GM12865 (cell line): Measurements from ENCODE around the gene SDR39U1.
"Not testable (repeated sequence)": the region's sequence is repeated elsewhere in the genome, so short reads cannot be mapped to it uniquely, and the experiment has no call there.

Source experiments
- DNase-seq: peaks from one replicate; pipeline ENCODE4 v3.0.0; 2010; ENCODE audit warnings: low read depth
- H3K4me3 ChIP-seq: 2 replicates; pipeline ENCODE4 v1.5.1; 2011; ENCODE audit warnings: mild to moderate bottlenecking, low read depth, low read length, control low read depth
- TF ChIP-seq, protein P1 (sequence below): IDR thresholded peaks from 2 replicates; pipeline ENCODE4 v1.5.1; 2011; ENCODE audit warnings: low read length, control low read depth, low read depth, inconsistent platforms; ENCODE audit not compliant: insufficient read depth; ENCODE audit errors: missing control alignments

SDR39U1 gene

DNA sequence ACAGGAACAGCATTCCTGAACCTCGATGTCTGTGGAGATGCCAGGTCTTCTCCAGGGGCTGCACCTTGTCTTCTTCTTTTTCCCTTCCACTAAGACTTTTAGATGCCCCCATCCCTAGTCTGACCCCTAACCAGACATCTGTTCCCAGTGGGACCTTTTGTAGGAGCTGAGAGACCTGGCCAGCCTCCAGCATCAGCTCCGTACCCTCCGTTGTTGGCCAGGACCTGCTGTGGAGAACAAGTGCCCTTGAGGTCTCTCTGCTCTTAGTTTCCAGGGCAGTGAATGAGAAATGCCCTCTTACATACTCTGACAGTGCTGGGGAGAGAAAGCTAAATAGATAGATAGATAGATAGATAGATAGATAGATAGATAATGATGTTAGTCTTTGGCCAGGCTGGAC, 16.8 kb upstream of the SDR39U1 start:
- TF ChIP-seq, protein P1, sequence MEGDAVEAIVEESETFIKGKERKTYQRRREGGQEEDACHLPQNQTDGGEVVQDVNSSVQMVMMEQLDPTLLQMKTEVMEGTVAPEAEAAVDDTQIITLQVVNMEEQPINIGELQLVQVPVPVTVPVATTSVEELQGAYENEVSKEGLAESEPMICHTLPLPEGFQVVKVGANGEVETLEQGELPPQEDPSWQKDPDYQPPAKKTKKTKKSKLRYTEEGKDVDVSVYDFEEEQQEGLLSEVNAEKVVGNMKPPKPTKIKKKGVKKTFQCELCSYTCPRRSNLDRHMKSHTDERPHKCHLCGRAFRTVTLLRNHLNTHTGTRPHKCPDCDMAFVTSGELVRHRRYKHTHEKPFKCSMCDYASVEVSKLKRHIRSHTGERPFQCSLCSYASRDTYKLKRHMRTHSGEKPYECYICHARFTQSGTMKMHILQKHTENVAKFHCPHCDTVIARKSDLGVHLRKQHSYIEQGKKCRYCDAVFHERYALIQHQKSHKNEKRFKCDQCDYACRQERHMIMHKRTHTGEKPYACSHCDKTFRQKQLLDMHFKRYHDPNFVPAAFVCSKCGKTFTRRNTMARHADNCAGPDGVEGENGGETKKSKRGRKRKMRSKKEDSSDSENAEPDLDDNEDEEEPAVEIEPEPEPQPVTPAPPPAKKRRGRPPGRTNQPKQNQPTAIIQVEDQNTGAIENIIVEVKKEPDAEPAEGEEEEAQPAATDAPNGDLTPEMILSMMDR = no peak
- H3K4me3 ChIP-seq = no peak overlapping the region
- no peak for DNase-seq

DNA sequence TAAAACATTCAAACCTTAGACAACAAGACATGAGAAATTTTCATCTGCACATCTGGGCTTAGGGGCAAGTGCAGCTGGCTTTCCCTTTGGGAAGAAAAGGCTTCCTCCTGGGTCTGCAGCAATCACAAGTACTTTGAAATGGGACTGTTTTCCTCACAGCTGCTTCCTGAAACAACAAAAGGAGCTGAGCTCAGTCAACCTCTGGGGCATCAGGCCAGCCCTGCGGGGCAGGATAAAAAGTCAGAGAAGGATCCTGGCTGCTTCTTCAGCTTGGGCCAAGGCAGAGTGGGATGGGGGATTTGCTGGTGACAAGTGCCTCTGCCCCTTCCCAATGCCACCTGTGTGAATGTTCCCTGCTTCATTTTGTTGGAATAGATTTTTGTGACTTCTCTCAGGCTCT, 16.2 kb upstream of the SDR39U1 start:
- TF ChIP-seq, protein P1 = no peak
- DNase-seq = no peak
- no peak overlapping the region for H3K4me3 ChIP-seq

GRCh38 chr14:24456980-24457379, 14.4 kb upstream of the SDR39U1 start:
- no peak for DNase-seq
- TF ChIP-seq, protein P1 = no peak
- no peak overlapping the region for H3K4me3 ChIP-seq

DNA sequence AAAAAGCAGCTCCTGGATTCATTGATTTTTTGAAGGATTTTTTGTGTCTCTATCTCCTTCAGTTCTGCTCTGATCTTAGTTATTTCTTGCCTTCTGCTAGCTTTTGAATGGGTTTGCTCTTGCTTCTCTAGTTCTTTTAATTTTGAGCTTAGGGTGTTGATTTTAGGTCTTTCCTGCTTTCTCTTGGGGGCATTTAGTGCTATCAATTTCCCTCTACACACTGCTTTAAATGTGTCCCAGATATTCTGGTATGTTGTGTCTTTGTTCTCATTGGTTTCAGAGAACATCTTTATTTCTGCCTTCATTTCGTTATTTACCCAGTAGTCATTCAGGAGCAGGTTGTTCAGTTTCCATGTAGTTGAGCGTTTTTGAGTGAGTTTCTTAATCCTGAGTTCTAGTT, 8.3 kb upstream of the SDR39U1 start:
- H3K4me3 ChIP-seq = not testable (repeated sequence)

DNA sequence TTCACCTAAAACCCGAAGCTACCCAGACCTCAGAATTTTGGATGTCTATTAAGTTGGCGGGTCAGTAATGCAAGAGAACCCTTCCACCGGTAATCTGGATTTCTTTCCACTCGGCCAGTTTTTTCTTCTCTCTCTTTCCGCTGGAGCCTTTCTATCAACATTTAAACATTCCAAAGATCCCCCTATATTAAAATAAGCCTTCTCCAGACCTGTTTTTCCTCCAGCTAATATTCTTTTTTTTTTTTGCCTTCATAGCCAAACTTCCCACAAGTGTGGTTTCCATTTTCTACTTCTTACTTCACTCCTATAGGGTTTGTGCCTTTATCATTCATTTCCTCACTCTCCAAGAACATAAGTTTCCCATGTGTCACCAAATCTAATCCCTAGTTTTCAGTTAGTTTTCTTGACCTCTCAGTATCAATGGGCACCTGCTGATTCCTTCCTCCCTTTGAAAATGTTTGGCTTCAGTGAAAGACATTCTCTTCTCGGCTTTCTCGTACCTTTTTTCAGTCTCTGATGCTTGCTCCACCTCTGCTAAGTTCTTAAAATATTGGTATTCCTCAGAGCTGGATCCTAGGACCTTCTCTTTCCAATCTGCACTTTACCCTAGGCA, 583 bp upstream of the SDR39U1 start:
- DNase-seq = no peak
- TF ChIP-seq, protein P1 = no peak
- H3K4me3 ChIP-seq = peak overlapping the region; percentile 77

More for the DNA sequence above, 8.3 kb upstream of the SDR39U1 start:
- not testable (repeated sequence) for DNase-seq

DNA sequence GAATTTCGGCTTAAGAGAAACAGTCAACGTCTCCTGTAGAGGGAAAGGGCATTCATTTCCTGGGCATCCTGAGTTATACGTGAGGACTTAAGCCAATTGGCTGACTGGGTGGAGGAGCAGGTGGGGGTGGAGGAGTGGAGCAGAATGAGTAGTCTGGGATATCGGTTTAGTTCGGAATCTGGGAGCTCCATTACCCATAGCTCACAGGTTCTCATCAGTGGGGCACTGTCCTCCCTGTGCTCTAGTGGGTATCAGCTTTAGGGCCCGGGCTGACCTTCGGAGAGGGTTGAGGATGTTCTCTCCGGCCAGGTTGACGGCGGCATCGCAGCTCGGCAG, 704 bp downstream of the SDR39U1 start:
- TF ChIP-seq, protein P1 = no peak
- H3K4me3 ChIP-seq = peak overlapping the region; percentile 77
- DNase-seq = no peak

GRCh38 chr14:24441485-24441884, 1.1 kb downstream of the SDR39U1 start:
- TF ChIP-seq, protein P1 = no peak
- DNase-seq = no peak
- H3K4me3 ChIP-seq = peak overlapping the region; percentile 77
